GM21360 (cell line): Measurements from ENCODE around the gene ZNF618.

ENCODE experiments used
- ATAC-seq: cut with Tn5 transposase; IDR thresholded peaks from one replicate; pipeline ENCODE4 v1.9.1; 2021; ENCODE audit warnings: mild to moderate bottlenecking, moderate library complexity; ENCODE audit not compliant: unreplicated experiment

The ZNF618 gene

GRCh38 chr9:113931777-113932176, 55.7 kb downstream of the ZNF618 start:
- ATAC-seq = no peak

GRCh38 chr9:113932906-113933584, 56.9 kb downstream of the ZNF618 start:
- no peak for ATAC-seq

GRCh38 chr9:113933671-113934070, 57.6 kb downstream of the ZNF618 start:
- no peak for ATAC-seq

GRCh38 chr9:113934167-113934828, 58.2 kb downstream of the ZNF618 start:
- no peak for ATAC-seq

- ATAC-seq = no peak
These were observed 58.9 kb downstream of the ZNF618 start for GRCh38 chr9:113934829-113935676.

- ATAC-seq = no peak
These were observed 59.7 kb downstream of the ZNF618 start for GRCh38 chr9:113935677-113936380.

GRCh38 chr9:113940077-113940476, 64.0 kb downstream of the ZNF618 start:
- no peak for ATAC-seq

GRCh38 chr9:113941056-113941455, 64.9 kb downstream of the ZNF618 start:
- ATAC-seq = no peak

GRCh38 chr9:113941526-113941925, 65.4 kb downstream of the ZNF618 start:
- no peak for ATAC-seq

GRCh38 chr9:113943112-113944009, 67.3 kb downstream of the ZNF618 start:
- ATAC-seq = no peak

- ATAC-seq = no peak
These were observed 69.7 kb downstream of the ZNF618 start for GRCh38 chr9:113945784-113946183.

- no peak for ATAC-seq
These were observed 70.5 kb downstream of the ZNF618 start for GRCh38 chr9:113946496-113947115.

GRCh38 chr9:113947941-113948340, 71.8 kb downstream of the ZNF618 start:
- ATAC-seq = no peak

GRCh38 chr9:113948891-113949570, 72.9 kb downstream of the ZNF618 start:
- no peak for ATAC-seq

GRCh38 chr9:113949571-113950078, 73.5 kb downstream of the ZNF618 start:
- no peak for ATAC-seq

- ATAC-seq = no peak
These were observed 74.3 kb downstream of the ZNF618 start for GRCh38 chr9:113950195-113951031.

GRCh38 chr9:113951032-113951372, 74.9 kb downstream of the ZNF618 start:
- no peak for ATAC-seq

- no peak for ATAC-seq
These were observed 76.6 kb downstream of the ZNF618 start for GRCh38 chr9:113952676-113953075.
